CD4-positive, alpha-beta T cell treated with Interleukin-4 for 1 hour (primary cell): ENCODE data around the gene TMC1.
"Not testable (repeated sequence)": the region's sequence is repeated elsewhere in the genome, so short reads cannot be mapped to it uniquely, and the experiment has no call there.

Source experiments
- DNase-seq, 2 donors: peaks; one replicate each; pipeline ENCODE4 v3.0.0-alpha.2; 2020 to 2022

Gene TMC1

DNA sequence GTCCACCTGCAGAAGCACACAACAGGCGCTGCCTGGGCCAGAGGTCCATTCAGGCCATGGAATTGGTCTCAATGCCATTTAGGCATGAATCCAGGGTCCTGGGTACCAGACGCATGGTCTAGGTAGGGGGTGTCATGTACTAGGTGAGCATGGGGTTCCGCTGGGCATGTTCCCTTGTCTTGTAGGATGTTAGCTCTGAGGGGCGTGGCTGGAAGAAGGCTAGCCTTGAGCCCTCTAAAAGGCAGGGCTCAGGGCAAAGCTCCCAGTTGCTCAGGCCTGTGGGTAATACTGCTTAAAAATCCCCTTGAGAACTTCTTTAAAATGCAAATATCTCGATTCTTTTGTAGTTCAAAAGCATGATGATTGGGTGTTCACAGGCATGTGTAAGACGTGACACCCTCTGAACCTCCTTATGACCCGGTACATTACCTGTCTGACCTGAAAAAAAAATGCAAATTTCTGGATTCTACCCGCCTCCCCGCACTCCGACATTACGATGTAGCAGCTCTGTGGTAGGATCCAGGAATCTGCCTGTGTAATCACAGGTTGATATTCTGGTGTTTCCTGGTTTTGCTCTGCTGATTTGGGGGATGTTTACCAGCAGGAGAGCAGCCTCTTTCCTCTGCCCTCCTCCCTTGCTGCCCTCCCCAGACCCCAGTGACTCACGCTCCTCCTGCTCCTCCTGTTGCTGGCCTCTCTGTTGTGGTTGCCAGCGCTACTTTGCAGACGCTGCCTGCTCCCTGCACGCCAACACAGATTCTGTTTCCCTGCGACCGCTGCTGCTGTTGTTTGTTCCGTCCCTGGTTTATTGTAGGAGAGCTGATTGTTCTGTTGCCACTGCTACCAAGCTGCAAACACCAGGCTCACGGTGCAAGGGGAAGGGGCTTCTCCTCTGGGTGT is 5.7 kb downstream of the TMC1 start:
- peak; percentile 69 to 79 for DNase-seq

DNA sequence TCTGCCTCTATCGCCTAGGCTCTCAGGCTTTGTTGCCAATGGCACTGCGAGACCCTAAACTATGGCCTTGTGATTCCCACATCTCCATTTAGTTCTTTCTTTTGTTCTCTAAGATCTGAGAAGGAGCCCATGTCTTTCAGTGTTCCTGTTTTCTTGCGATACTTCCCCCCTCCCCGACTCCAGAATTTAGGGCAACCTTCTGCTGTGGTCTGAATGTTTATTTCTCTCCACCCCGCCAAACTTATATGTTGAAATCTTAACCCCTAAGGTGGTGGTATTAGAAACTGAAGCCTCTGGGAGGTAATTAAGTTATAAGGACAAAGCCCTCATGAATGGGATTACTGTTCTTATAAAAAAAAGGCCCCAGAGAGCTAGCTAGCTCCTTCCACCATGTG is 6.4 kb downstream of the TMC1 start:
- DNase-seq, result no peak

DNA sequence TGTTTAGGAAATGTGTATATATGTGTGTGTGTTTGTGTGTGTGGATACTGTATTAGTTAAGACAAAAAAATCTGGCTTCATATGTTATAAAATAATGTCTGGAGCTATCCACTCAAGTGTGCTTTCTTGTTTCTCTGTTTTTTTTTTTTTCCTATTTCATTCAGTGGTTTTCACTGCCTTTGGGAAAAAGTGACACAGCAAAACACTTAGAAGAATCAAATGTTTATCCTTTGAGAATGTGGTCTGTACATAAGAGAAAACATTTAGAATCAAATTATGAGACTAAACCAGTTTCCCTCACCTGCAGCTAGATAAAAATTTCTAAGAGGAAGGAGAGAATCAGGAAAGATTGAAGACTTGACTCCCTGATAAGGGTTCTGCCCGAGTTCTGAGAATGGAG is 8.1 kb downstream of the TMC1 start:
- no peak for DNase-seq

DNA sequence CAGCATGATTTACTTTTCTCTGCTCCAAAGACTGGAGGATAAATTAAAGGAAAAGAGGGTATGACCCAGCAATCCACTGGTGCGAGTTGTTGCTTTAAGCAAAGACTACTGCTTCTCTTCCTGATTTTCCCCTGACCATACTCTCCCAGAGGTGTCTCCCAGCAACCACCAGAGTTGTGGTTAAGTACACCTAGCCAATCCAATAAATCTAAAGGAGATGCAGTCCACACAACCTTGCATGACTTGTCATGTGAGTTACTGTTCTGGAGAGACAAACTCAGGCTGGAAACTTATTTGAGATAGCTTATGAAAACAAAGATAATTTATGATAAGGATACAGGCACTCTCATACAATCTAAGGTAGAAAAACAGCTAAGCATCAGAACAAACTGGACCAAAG is 11.9 kb downstream of the TMC1 start:
- no peak for DNase-seq

DNA sequence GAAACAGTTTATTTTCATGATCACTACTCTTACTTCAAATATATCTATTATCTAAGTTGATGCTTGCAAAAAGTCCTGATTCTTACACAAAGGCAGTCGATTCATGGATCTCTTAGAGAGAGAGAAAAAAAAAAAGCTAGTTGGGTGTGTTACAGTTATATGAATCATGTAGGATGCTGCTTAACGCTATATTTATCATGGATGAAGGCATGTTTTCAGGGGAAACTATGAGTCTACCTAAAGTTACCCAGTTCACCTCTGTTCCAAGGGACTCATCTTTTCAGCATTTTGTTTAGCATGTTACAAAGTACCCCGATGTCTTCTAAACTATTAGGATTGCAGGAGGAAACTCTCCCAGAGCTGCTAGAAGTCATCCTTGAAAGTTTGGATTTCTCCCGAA is 13.5 kb downstream of the TMC1 start:
- no peak for DNase-seq

DNA sequence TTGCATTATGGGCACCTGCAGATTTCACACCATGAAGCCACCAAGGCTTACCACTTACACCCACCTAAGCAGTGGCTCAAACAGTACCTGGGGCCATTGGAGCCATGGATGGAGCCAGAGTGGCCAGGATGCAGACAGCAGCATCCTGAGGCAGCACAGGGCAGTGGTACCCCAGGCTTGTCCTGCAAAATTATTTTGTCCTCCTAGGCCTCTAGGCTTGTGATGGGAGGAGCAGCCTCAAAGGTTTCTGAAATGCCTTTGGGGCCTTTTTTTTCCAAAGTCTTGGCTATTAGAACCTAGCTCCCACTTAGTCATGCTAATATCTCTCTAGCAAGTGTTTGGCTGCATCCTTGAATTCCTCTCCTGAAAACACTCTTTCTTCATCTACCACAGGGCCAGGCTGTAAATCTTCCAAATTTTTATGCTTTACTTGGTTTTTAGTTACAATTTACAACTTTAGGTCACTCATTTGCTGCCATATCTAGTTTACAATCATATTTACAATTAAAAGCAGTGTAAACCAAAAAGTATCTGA is 15.7 kb downstream of the TMC1 start:
- no peak for DNase-seq

DNA sequence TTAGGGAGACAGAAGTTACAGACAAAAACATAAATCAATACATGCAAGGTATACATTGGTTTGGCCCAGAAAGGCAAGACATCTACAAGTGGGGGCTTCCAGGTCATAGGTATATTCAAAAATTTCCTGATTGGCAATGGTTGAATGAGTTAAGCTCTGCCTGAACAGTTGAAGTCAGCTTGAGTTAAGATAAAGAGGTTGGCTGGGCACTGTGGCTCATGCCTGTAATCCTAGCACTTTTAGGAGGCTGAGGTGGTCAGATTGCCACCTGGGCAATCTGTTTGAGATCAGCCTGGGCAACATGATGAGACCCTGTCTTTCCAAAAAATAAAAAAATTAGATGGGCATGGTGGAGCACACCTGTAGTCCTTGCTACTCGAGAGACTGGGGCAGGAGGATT is 16.3 kb downstream of the TMC1 start:
- no peak for DNase-seq

DNA sequence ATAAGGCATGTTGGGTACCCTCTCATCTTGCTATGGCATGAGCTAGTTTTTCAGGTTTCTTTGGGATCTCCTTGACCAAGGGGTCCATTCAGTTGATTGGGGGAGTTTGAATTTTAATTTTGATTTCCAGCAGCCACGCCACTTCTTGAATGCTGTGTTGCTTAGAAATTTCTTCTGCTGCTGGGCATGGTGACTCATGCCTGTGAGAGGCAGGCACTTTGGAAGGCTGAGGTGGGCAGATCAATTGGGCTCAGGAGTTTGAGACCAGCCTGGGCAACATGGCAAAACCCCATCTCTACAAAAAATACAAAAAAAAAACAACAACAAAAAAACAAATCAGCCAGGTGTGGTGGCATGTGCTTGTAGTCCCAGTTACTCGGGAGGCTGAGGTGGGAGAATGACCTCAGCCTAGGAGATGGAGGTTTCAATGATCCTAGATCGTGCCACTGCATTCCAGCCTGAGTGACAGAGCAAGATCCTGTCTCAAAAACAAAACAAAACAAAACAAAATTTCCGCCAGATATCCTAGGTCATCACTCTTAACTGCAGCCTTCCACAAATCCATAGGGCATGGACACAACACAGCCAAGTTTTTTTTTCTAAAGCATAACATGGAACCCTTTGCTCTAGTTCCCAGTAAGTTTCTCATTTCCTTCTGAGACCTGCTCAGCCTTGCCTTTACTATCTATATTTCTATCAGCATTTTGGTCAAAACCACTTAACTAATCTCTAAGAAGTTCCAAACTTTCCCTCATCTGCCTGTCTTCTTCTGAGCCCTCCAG is 17.7 kb downstream of the TMC1 start:
- no peak for DNase-seq

DNA sequence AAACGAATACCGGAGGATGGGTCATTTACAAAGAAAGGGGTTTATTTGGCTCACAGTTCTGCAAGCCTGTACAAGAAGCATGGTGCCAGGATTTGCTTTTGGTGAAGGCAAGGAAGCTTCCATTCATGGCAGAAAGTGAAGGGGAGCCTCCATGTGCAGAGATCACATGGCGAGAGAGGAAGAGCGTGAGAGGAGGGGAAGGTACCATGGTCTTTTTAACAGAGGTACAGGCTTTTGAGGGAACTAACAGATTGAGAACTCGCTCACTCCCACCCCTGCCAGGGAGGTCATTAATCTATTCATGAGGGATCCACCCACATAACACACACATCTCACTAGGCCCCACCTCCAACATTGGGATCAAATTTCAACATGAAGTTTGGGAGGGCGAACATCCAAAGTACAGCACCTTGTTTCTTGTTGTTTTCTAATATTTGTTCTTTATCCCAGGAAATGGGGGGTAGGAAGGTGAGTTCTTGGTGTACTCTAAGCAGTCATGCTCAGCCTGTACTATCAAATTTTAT is 18.5 kb downstream of the TMC1 start:
- DNase-seq, result no peak

DNA sequence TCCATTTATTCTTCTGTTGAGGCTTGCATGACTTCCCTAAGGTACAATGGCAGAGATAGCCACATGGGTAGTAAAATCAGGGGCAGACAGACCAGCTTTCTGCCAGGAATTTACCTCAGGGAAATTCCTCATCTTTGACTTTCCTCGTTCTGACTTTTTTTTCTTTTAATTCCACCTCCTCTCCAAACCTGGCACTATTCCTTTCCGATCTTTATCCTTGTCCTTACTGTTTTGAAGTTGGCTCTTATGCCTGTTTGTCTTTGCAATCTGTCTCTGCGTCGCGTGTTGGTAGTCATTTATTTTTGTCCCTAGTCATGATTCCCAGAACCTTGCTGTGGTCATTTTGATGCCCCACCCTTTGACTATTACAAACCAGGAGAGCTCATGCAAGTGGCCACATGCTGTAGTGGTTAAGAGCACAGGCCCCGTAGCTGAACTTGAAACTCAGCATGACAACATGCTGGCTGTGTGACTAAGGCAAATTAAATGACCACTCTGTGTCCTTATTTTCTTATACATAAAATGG is 19.0 kb downstream of the TMC1 start:
- no peak for DNase-seq

DNA sequence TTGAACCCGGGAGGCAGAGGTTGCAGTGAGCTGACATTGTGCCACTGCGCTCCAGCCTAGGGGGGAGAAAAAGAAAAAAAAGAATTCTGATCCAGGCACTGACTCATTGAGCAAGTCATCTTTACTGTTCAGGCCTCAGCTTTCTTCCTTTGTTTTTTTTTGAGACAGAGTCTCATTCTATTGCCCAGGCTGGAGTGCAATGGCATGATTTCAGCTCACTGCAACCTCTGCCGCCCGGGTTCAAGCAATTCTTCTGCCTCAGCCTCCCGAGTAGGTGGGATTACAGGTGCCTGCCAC is 21.1 kb downstream of the TMC1 start:
- not testable (repeated sequence) for DNase-seq

DNA sequence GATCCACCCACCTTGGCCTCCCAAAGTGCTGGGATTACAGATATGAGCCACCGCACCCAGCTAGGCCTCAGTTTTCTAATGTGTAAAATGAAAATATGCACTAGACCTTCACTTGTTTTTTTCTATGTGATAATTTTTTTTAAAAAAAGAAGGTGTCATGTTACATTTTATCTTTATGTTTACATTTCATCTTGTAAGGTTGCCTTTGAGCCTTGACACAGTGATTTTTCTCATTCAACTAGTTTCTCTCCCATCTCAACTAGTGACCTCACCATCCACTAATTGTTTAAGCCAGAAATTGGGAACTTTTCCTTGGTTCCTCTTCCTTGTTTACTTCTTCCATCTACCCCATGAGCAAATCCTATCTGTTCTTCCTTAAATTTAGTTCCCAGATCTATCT is 21.5 kb downstream of the TMC1 start:
- no peak for DNase-seq

DNA sequence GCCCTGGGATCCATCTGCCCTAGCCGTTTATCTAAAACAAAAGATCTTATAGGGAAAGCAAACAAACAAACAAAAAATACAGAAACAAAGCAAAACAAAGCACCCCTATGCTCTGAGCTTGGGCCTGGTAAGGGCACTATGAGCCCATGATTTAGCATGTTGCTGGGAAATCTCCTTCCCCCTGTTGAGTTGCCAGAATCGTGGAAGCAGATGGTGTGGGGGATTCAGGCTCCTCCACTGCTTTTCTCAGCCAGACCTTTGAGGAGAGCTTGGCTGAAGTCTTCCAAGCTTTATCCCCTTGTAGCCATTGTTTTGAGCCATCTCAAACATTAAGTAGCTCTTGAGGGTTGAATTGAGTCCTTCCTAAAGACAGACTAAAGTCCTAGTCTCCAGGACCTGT is 29.9 kb downstream of the TMC1 start:
- no peak for DNase-seq

DNA sequence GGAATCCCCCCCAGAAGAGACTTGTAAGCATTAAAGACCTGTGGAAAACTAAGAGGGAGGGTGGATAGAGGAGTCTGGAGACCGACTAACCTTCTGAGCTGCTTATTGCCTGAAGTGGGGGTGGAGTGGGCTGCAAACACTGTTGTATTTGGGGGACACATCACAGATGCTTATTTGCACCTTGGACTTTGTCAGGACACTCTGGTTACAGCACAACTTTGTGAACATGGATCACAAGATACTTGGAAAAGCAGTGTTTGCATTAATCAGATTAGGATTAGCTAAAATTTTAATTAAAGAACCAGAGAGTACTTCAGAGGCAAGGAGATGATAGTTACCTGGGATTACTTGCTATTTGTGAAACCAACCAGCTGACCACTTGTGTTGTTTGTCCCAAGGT is 30.9 kb downstream of the TMC1 start:
- DNase-seq, result no peak

DNA sequence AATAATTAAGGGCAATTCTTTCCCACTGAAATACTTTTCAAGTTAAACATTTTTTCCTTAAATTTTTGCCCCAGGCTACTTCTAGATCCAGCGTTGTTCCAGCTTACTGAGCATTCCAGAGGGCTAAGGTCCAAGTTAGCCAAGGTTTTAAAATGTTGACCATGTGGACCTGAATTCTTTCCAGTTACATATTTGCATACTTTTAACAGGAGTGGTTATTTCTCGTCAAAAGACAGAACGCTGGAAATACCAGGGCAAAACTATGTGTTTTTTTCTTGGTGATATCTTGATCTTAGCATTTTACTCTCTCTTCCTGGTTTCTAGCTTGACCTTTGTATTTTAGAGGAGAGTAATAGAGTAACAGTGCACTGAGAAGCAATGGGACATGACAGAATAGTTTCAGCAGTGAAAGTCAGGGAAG is 32.8 kb downstream of the TMC1 start:
- DNase-seq, result no peak

DNA sequence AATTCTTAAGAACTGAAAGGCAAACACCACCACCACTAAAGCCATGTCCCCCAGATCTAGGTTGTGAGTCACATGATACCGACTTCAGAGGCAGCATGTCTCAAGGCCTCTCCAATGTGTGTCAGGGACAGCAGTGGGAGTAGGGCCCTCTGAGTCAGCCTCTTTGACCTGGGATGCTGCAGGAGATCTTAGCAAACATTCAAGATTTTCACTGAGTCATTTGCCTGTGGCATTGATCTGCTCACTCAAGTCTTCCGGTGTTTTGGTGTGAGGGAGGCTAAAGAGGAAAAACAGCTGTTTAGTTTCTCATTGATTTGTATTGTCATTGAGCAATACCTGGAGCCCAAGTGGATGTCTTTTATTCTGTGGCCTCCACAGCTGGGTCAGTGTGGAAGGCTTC is 36.1 kb downstream of the TMC1 start:
- peak in 1 of 2 donors; percentile 18 for DNase-seq

DNA sequence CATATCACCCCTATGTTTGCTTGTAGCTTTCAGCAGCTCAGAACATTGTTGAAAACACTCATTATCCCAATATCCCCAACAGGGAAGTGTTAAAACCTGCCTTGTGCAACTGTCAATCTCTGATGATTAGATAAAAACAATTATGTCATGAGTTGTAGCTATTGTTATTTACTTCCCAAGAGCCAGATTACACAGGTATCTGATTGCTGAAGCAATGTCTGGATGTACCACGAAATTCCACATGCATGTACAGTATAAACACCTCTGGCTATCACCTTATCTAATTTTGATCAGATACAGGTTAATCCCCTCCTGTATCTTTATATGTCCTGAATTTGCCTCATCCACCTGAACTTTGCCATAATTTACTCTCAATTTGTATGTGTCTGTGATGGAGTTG is 38.7 kb downstream of the TMC1 start:
- DNase-seq, result no peak

DNA sequence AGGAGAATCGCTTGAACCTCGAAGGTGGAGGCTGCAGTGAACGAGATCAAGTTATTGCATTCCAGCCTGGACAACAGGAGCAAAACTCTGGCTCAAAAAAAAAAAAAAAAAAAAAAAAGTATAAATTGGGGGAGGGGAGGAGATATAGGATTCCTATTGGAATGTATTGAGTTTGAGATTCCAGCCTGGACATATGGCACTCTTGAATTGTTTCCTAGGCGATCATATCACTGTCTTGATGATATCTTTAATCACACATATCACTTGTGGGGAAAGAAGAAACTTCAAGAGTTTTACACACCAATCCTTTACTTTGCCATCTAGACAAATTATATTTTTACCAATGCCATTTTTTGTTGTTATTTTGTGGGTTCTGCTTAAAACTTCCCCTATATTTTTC is 42.4 kb downstream of the TMC1 start:
- no peak for DNase-seq

DNA sequence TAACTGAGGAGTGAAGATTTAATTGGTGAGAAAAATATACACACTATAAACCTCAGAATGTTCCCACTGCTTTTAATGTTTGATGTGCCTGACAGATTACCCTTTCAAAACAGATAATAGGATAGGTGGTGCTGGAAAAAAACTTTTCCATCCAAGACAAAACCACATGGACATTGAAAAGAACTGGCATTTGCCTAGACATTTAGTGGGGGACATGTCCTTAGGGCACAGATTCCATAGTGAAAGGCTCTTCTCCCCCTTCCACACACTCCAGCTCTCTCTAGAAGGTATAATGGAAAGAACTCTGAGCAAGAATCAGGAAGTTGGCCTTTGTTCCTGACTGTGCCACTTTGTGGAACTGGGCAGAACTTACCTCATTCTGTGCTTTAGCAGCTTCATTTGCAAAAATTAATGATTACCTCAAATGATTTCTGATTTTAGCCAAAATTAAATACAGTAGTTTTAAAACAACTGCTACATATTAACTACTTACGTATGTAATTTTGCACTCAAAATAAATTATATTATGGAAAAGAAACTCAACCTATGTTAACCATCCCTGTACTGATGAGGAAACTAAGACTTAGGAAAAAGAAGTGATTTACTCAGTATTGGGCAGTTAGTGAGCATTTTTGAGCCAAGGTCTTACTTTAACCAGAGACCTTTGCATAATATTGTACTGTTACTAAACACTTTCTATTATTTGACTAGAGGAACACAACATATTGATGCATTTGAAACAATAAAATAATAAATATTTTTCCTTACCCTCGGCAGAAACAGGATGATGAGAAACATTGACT is 43.3 kb downstream of the TMC1 start:
- DNase-seq, result no peak

DNA sequence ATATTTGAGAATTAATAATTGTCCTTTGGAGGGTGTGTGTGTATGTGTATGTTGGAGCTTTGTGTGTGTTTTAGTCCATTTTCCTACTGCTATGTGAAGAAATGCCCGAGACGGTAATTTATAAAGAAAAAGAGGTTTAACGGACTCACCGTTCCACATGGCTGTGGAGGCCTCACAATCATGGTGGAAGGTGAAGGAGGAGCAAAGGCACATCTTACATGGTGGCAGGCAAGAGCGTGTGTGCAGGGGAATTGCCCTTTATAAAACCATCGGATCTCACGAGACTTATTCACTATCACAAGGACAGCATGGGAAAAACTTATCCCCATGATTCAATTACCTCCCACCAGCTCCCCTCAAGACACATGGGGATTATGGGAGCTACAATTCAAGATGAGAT is 44.1 kb downstream of the TMC1 start:
- DNase-seq, result no peak

DNA sequence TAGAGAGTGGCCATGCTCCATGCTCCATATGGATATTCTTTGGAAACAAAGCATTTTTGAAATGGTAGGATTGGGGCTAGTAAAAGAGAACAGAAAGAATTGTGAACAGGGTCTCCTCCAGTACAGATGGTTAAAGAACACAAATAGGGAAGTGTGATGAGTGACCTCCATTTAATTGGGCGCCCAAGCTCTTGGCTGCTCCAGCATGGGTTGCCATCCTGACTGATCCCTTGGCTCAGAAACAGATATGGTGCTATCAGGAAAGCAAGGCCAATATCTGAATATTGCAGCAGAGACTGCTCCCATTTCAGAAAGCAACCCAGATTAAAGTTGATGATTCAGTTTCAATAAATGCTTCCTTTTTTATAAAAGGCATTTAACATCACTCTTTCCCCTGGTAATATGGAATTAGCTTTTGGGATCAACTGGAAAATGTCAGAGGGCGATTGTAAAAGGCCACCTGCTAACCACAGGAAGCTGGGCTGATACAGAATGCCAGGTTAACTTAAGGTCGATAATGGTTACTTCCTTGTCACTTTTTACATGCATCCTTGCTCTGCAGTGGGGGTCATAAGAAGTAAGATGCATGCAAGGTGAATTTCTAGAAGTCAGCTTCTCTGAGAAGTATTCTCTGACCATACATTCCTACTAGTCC is 52.9 kb downstream of the TMC1 start:
- DNase-seq, result no peak

DNA sequence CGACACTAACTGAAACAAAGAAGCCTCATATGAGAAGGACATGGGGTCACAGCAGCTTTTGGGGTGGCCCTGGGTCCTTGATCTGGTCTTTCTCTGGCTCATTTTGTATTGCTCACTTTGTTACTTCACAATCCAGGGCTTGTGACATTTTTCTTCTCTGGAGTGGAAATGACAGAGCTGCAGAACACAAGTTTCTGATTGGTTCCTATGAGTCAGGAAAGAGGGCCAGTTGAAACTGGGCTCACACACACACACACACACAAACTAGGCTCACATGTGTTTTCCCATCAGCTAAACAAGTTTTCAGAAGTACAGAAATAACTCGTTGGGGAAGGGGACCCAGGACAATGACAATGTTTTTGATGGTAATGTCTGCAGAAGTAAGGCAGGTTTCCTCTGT is 54.3 kb downstream of the TMC1 start:
- DNase-seq, result no peak
